HPDE6-E6E7 (cell line): ENCODE measurements around the gene ATP5F1D.
"Not testable (repeated sequence)": the region's sequence is repeated elsewhere in the genome, so short reads cannot be mapped to it uniquely, and the experiment has no call there.

Source experiments
- DNase-seq: peaks from one replicate; pipeline ENCODE4 v3.0.0; 2011; ENCODE audit warnings: missing footprints; ENCODE audit errors: extremely low spot score

ATP5F1D gene

DNA sequence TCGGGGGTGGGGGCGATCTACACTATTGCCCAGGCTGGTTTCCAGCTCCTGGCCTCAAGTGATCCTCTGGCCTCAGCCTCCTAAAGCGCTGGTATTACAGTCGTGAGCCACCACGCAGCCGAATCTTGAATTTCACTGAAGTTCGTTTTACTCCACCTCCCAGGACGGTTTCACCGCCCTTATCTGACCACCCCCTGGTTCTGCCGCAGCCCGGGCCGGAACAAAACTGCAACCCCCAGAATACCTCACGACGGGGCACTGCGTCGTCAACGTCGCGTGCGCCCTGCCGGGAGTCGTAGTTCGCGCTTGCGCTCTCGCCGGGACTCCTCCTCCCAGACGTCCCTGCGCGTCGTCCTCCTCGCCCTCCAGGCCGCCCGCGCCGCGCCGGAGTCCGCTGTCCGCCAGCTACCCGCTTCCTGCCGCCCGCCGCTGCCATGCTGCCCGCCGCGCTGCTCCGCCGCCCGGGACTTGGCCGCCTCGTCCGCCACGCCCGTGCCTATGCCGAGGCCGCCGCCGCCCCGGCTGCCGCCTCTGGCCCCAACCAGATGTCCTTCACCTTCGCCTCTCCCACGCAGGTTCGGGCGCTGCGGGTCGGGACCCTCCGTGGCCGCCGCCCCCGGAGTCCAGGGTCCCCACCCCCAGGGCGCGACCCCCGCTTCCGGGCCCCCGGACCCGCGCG lies at the start of gene ATP5F1D:
Gene ATP5F1D, plus strand, starts transcription at position 335 of the 679 bp plus-strand sequence. Its CDS starts 100 bp downstream, at position 435.
- DNase-seq, result peak; percentile 95

DNA sequence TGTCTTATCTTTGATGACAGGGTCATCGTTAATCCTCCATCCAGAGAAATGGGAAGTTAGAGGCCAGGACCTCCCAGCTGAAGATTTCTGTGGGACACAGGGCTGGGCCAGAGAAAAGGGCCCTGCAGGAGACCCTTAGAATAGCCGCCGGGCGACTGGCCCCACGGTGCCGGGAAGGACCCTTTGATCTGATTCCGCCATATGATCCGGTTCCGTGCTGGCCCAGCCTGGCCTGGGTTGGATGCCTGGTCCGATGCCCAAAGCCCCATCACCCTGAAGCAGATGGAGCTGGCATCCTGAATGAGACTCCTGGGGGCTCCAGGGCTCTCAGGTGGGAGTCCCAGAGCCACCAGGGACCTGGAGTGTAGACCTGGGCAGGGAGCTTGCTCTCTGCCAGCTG lies 42.0 kb upstream of the ATP5F1D start:
- no peak for DNase-seq

DNA sequence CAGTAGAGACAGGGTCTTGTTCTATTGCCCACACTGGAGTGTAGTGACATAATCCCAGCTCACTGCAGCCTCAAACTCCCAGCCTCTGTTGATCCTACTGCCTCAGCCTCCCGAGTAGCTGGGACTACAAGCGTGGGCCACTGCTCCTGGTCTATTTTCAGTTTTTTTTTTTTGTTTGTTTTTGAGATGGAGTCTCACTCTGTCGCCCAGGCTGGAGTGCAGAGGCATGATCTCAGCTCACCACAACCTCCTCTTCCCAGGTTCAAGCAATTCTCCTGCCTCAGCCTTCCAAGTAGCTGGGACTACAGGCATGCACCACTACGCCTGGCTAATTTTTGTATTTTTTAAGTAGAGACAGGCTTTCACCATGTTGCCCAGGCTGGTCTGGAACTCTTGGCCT lies 40.9 kb upstream of the ATP5F1D start:
- DNase-seq, result not testable (repeated sequence)

DNA sequence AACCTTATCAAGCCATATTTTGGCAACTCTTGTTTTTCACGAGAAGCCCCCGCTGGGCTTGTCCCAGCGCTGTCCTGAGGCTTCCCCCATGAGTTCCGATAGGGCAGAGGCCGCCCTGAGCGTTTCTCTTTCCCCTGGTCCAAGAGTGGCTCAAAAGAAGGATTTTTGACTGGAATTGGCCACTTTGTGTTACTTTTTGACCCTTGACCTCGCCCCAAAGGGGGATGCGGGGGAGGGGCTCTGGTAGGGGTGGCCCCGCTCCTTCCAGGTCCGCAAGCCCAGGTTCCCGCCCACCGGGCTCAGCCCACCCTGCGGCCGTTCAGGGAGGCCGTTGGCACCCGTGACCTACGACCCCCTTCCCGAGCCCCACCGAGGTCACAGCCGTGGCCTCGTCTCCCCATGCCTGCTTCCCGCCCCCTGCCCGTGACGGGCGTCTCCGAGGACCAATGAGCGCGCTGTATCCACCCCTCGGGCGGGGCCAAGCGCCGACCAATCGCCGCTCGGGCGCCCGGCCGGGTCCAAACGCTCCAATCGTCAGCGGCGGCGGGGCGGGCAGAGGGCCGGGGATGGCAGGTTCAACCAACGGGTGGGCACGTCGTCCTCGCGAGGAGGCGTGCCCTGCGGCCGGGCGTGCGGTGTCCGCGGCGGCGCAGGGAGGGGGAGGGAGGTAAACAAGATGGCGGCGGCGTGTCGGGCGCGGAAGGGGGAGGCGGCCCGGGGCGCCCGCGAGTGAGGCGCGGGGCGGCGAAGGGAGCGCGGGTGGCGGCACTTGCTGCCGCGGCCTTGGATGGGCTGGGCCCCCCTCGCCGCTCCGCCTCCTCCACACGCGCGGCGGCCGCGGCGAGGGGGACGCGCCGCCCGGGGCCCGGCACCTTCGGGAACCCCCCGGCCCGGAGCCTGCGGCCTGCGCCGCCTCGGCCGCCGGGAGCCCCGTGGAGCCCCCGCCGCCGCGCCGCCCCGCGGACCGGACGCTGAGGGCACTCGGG lies 36.1 kb upstream of the ATP5F1D start, which contains the start of gene STK11:
Gene STK11, plus strand, starts transcription at position 665 of the 986 bp plus-strand sequence. CDS start 1,136 bp downstream, outside the sequence.
- DNase-seq, result peak; percentile 98

DNA sequence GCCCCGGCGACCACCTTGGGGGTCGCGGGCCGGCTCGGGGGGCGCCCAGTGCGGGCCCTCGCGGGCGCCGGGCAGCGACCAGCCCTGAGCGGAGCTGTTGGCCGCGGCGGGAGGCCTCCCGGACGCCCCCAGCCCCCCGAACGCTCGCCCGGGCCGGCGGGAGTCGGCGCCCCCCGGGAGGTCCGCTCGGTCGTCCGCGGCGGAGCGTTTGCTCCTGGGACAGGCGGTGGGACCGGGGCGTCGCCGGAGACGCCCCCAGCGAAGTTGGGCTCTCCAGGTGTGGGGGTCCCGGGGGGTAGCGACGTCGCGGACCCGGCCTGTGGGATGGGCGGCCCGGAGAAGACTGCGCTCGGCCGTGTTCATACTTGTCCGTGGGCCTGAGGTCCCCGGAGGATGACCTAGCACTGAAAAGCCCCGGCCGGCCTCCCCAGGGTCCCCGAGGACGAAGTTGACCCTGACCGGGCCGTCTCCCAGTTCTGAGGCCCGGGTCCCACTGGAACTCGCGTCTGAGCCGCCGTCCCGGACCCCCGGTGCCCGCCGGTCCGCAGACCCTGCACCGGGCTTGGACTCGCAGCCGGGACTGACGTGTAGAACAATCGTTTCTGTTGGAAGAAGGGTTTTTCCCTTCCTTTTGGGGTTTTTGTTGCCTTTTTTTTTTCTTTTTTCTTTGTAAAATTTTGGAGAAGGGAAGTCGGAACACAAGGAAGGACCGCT lies 35.2 kb upstream of the ATP5F1D start:
- no peak for DNase-seq

DNA sequence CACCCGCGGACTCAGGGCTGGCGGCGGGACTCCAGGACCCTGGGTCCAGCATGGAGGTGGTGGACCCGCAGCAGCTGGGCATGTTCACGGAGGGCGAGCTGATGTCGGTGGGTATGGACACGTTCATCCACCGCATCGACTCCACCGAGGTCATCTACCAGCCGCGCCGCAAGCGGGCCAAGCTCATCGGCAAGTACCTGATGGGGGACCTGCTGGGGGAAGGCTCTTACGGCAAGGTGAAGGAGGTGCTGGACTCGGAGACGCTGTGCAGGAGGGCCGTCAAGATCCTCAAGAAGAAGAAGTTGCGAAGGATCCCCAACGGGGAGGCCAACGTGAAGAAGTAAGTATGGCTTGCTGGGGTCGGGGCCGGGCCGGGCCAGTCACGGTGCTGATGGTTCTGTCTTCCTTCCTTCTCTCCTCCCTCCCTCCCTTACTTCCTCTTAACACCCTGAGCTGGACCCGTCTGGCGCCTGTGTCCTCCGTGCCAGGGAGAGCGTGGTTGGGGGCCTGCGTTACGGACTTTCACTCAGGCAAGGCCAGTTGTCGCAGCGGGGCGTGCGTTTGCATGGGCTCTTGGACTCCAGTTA lies 34.6 kb upstream of the ATP5F1D start:
- no peak for DNase-seq

DNA sequence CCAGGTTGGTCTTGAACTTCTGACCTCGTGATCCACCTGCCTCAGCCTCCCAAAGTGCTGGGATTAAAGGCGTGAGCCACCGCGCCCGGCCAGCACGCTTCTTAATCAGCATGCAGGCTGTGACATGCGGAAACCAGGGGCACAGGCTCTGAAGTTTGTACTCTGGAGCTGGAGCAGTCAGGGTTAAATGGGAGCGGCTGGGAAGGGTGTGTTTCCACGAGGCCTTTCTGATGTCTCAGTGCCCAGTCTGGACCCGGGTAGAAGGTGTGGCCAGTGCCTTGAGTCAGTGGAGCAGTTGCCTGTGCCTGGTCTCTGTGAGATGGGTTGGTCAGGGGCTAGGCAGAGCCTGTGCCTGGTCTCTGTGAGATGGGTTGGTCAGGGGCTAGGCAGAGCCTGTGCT lies 32.7 kb upstream of the ATP5F1D start:
- not testable (repeated sequence) for DNase-seq

DNA sequence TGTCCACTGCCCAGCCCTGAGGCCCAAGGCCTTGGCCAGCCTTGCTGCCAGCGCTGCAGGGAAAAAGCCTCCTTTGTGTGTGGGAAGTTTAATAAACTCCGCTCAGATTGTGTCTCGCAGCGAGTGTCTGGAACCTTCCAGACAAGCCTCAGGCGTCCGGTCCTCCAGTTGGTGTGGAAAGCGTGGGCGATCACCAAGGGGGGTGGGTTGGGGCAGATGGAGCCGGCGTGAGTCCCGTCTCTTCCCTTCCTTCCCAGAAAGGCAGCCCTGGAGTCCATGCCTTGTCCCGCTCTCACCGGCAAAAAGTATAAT lies 31.4 kb upstream of the ATP5F1D start:
- no peak for DNase-seq

DNA sequence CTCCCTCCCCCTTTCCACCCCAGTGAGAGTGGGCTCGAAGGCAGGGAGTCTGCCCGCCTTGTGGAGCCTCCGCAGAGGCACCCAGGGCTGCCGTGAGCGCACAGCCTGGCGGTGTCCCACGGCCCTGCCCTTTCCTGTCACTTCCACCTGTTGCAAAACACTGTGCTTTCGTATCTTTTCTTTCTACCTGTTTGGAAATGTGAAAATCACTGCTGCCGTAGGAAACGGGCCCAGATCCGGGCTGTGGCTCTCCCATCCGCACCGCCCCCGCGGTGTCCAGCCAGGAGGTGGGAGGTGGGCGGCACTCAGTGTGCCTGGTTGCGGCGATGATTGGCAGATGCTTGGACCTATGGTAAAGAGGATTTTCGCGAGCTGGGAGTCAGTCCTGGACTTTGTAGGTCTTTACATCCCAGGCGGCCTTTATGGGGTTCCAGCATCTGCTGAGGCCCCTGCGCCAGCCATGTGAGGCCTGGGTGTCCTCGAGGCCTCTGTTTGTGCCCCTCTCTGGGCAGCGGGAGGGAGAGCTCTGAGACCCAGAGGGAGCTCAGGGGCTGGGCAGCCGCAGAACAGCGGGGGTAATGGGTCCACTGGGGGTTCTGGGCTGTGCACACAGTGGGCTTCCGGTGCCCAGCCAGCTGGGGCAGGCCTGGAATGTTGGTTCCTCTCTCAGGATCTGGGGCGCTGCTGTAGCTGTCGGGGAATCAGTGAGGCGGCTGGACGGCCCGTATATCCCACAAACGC lies 29.9 kb upstream of the ATP5F1D start:
- DNase-seq, result no peak

DNA sequence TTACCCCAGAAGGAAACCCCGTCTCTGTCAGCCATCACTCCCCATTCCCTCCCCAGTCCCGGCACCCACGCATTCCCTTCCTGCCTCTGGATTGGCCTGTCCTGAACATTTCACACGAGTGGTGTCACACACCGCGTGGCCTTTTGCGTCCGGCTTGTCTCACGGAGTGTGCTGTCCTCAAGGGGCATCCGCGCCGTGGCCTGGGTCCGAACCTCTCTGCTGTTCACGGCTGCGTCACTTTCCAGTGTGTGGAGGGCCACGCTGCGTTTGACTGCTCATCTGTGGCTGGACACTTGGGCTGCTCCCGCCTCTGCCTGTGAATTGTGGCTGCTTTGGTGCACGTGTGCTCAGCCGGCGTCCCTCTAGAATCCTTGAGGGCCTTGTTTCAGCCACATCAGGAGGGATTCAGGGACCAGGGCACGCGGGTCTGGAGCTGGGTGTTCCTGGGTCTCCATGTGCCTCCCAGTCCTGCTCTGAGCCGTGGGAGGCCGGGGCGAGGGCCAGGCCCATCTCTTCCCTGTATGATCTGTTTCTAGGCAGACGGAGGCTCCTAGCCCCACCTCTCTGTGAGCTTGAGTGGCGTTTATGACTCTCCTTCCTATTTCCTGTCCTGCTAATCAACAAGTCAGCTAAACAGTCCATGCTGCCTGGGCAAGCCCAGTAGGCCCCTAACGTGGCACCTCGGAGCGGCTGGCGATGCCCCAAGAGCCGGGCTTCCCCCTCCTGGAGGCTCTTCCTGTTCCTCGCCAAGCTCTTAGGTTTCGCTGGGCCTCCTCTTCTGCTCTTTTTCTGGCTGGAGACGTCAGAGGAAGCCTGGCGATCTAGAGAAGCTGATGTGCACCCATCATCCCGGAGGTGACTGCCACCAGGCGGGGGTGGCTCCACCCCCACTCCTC lies 27.9 kb upstream of the ATP5F1D start:
- DNase-seq, result peak; percentile 78

DNA sequence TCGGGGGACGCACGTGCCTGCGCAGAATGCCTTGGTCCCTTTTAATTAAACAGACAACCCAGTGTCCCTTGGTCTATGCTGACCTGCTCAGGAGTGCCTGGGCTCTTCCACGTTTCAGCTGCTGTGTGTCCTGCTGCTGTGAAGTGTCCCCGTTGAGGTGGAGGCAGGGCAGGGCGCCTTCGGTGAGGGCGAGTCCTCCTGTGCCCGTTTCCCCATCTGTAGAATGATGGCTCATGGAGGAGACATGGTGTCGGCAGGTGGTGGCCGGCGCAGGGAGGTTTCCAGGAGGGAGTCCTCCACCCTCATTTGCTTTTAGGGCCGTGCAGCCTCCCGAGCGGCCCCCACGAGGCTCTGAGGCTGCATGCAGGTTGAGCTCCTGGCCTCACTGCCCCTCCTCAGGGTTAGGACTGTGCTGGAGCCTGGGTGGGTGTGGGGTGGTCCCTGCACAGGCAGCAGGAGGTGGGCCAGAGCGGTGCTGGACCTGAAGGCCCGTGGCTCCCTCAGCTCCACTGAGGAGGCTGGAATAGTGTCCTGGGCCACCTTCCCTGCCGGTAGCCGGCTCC lies 27.2 kb upstream of the ATP5F1D start:
- no peak for DNase-seq

DNA sequence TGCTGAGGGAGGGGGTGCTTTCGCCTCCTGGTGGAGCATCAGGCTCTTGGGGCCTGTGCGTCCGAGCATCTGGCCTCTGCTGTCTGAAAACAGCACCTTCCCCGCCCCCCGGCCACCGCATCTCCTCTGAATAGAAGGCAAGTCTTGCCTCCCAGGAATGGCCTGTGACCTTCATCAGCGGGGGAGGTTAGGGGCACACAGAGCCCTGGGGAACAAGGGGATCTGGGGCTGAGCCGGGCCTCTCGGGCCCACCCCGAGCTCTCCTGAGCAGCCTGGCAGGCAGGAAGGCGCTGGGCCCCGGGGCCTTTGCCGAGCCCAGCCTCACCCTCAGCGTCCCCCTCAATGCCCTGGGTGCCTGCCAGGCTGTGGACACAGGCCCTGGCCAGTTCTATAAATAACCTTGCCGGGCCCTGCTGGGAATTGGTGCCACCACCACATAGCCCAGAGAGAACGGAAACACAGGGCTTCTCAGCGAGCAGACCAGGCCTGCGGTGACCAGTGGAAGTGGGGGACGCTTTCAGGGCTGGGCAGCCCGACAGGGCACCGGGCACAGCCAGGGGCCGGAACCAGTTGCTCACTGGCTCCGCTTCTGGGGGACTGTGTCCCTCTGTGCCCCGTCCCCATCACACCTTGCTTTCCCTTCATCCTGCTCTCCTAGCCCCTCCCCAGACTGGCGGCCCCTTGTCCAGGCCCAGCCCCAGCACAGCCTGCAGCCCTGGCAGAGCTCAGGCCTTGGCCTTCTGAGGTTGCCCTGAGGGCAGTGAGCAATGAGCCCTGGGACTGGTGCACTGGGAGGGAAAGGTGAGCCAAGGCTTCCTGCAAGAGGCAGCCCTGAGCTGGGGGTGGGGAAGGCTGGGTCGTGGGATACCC lies 26.5 kb upstream of the ATP5F1D start:
- DNase-seq, result no peak

DNA sequence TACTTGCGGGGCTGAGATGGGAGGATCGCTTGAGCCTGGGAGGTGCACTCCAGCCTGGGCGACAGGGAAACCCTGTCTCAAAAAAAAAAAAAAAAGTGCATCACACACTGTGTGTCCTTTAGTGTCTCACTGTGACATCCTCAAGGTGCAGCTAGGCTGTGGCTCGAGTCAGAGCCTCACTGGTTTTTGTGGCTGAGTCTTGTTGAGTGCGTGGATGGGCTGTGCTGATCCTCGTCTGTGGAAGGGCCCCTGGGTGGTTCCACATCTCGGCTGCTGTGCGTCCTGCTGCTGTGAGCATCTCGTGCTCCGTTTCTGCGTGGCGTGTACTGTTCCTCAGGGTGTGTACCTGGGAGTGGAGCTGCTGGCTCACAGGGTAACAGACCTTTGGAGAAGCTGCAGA lies 24.8 kb upstream of the ATP5F1D start:
- DNase-seq, result no peak

DNA sequence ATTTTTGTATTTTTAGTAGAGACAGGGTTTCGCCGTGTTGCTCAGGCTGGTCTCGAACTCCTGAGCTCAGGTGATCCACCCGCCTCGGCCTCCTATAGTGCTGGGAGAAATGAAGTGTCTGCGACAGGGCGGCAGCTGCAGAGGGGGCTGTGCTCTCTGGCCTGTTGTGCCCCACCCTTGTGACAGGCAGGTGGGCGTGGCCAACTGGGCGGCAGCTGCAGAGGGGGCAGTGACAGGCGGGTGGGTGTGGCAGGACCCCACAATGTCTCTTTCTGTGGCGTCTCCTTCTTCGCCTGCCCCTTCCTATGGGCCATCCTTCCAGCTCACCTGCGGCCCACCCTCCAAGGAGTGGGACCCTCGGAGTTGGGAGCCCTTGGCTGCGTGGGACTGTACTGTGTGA lies 24.2 kb upstream of the ATP5F1D start:
- no peak for DNase-seq

DNA sequence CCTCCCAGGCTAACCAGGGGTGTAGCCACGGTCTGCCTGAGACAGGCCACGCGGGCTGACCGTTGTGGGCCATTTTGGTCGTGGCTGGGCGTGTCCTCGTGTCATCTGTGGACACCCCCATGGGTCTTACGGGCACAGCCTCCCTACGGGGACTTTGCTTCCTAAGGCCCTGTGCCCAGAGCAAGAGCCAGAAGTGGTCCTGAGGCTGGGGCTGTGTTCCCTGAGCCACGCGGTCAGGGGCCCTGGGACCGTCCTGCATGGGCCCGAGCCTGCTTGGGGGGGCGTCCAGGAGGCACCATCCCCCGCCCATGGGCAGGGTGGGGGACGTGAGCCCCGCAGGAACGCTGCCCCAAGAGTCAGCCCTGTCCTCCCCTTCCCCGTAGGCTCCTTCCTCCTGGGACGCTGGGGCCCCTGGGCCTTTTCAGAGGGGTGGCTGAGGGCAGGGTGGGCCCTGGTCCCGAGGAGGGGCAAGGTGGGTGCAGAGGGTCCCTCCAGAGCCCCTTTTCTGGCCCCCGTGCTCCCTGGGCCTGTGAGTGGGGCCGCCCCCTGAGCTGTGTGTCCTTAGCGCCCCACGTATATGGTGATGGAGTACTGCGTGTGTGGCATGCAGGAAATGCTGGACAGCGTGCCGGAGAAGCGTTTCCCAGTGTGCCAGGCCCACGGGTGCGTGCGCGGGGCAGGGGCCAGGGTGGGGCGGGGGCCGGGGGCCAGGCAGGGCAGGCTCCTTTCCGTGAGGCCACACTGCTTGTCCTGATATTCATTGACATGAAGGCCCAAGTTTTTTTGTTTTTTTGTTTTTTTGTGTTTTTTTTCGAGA lies 22.6 kb upstream of the ATP5F1D start:
- DNase-seq, result no peak

DNA sequence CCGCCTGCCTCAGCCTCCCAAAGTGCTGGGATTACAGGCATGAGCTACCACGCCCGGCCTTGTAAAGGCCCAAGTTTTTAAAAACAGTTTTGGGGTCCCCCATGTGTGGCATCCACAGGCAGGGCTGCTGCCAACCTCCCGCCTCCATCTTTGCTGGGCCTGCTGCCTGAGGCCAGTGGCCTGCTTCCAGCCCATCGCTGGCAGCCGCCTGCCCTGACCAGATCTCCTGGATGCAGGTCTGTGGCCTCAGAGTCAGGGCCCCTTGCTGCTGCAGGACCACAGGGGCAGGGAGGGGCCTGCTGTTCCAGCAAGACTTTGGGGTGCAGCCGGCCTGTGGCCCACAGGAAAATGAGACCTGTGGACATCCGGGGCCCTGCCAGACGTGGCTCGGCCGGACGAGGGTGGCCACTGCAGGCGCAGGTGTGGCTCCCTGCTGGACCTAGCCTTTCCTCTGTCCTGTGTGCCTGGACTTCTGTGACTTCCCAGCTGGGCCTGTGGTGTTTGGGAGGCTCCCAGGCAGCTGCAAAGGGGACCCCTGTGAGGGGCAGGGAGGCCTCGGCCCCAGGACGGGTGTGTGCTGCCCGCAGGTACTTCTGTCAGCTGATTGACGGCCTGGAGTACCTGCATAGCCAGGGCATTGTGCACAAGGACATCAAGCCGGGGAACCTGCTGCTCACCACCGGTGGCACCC lies 21.6 kb upstream of the ATP5F1D start:
- DNase-seq, result no peak

DNA sequence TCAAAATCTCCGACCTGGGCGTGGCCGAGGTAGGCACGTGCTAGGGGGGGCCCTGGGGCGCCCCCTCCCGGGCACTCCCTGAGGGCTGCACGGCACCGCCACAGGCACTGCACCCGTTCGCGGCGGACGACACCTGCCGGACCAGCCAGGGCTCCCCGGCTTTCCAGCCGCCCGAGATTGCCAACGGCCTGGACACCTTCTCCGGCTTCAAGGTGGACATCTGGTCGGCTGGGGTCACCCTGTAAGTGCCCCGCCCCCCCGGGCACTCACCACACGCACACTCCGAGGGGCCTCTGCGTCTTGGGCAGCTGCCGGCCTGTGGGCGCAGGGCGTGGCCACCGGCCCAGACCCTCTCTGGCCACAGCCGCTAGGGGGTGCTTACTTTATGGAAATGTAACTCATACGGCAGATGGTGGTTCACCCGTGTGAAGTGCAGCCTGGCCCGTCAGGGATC lies 21.0 kb upstream of the ATP5F1D start:
- no peak for DNase-seq
